Mucosa of descending colon (tissue), 3 donors: Measurements from ENCODE around the gene KCNB1. TPM values are rescaled to one million over a fixed set of nuclear protein-coding genes. Genes with fewer than 3 reads are reported as not detected.
A peak's percentile ranks its signal among the peaks of the same experiment; 100 is the strongest.

Experiments
- ATAC-seq: fragments of 200-7000 bp; cut with Tn5 transposase; one replicate; pipeline ENCODE4 v1.9.1; 2020; ENCODE audit warnings: mild to moderate bottlenecking, moderate library complexity
- DNase-seq, 3 donors: peaks; one replicate each; pipeline ENCODE4 v3.0.0-alpha.2; 2020
- H3K36me3 ChIP-seq: fragments of 200-600 bp; one replicate; pipeline ENCODE4 v1.8.0; 2021; ENCODE audit warnings: low read depth, mild to moderate bottlenecking
- H3K4me1 ChIP-seq: fragments of 200-600 bp; one replicate; pipeline ENCODE4 v1.8.0; 2021; ENCODE audit warnings: low read depth, mild to moderate bottlenecking
- H3K4me3 ChIP-seq: fragments of 200-600 bp; one replicate; pipeline ENCODE4 v1.8.0; 2021; ENCODE audit warnings: mild to moderate bottlenecking
- H3K9me3 ChIP-seq: fragments of 200-600 bp; one replicate; pipeline ENCODE4 v1.8.0; 2021; ENCODE audit warnings: mild to moderate bottlenecking
- intact Hi-C, 2 donors: fragments of 100-400 bp; cut with DNase I in 1 of 2; cut with micrococcal nuclease in 1 of 2; formaldehyde crosslinking; loops; one replicate each; pipeline versions ENCODE4 v1.11.0 to v1.11.1; 2022; cut with DNase I, micrococcal nuclease
- total RNA-seq, 3 donors: library from RNA; stranded (reverse); fragmentation: NEBNext Ultra II Directional in 2 of 3; extraction: Animal tissue kit (Norgen Biotek cat#: 25700) in 2 of 3; gene quantifications; one replicate each; pipeline versions ENCODE4 v1.2.1 to v1.2.4, GENCODE V29; 2021 to 2023
- TF ChIP-seq, protein P1 (sequence below): fragments of 200-600 bp; IDR thresholded peaks from one replicate; pipeline ENCODE4 v1.8.0; 2022; ENCODE audit warnings: antibody characterized with exemption, mild to moderate bottlenecking
- donor health status: DM: no; HTN: no; CAD: no; lungs with moderate emphysema.
- donor health status: DM: no; HTN: no; CAD: no.
- donor health status: DM: no; HTN: yes; CAD: no.

KCNB1 gene
- total RNA-seq, 3 donors from 2014 or later: 0.46 to 14.6 (median 2.3) TPM

DNA sequence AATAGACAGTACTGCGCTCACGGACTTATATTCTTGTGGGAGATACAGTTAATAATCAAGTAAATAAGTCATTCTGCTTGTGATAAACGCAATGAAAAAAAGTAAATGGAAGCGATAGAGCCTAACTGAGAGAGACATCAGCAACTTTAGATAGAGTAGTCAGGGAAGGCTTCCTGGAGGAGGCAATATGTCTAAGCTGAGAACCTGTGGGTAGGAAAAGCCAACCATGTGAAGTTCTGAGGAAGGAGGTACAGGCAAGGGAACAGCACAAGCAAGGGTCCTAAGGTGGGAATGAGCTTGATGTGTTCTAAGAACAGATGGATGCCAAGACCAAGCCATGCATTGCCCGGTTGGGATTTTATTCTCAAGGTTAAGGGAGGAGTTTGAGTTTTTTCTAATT lies 7.2 kb upstream of the KCNB1 start:
- H3K4me1 ChIP-seq: no peaks in the 10 kb centered on the region
- intact Hi-C loops: loop anchor here in 1 of 2 donors (5.0 to 10.0 kb wide), 2 partner anchors 107 to 155 kb away; no protein-coding TSS in a partner anchor
- ATAC-seq (no peak), DNase-seq (no peak)
- H3K4me3 ChIP-seq: no peak overlapping the region
- TF ChIP-seq, protein P1, sequence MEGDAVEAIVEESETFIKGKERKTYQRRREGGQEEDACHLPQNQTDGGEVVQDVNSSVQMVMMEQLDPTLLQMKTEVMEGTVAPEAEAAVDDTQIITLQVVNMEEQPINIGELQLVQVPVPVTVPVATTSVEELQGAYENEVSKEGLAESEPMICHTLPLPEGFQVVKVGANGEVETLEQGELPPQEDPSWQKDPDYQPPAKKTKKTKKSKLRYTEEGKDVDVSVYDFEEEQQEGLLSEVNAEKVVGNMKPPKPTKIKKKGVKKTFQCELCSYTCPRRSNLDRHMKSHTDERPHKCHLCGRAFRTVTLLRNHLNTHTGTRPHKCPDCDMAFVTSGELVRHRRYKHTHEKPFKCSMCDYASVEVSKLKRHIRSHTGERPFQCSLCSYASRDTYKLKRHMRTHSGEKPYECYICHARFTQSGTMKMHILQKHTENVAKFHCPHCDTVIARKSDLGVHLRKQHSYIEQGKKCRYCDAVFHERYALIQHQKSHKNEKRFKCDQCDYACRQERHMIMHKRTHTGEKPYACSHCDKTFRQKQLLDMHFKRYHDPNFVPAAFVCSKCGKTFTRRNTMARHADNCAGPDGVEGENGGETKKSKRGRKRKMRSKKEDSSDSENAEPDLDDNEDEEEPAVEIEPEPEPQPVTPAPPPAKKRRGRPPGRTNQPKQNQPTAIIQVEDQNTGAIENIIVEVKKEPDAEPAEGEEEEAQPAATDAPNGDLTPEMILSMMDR: no peak
- H3K36me3 ChIP-seq: no peaks in the 10 kb centered on the region
- H3K9me3 ChIP-seq: no peaks in the 10 kb centered on the region

DNA sequence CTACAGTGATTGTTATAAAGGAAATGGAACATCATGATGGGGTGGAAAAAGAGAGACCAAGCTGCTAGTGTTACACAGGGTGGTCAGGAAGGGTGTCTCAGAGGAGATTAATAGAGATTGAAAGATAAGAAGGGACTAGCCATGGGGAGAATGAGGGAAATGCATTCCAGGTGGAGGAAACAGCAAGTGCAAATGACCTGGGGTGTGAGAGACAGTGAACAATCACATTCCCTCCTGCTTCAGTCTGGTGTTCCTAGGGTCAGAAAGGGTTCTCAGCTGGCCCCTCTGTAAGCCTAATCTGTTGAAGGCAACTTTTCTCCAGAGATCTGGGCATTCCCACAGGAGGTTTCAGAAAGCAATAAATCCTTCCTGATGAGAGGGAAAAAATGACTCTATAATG lies 3.6 kb upstream of the KCNB1 start:
- TF ChIP-seq, protein P1: no peak
- no peak for ATAC-seq
- H3K36me3 ChIP-seq: no peaks in the 10 kb centered on the region
- intact Hi-C loops: loop anchor here in 1 of 2 donors (5.0 to 10.0 kb wide), 2 partner anchors 104 to 151 kb away; no protein-coding TSS in a partner anchor
- no peaks in the 10 kb centered on the region for H3K9me3 ChIP-seq
- peaks cover 2% of the 10 kb centered on the region for H3K4me1 ChIP-seq
- no peak for DNase-seq
- no peak overlapping the region for H3K4me3 ChIP-seq

DNA sequence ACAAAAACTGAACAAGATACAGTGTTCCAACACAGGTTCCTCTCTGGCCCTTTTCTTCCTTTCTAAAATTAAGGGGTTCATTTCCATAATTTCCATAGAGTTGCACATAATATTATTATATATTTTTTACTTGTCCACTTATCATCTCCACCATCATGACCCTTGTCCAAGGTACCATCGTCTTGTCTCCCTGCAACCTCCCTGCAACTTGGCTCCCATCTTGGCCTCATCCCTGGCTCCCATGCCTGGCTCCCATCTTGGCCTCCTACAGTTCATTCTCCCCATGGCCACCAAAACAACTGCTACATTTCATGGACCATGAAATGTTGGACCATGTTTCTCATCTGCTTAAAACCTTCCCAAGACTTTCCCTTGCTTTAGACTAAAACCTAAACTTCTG lies 3.1 kb upstream of the KCNB1 start:
- H3K36me3 ChIP-seq: no peaks in the 10 kb centered on the region
- TF ChIP-seq, protein P1: no peak
- ATAC-seq (no peak), DNase-seq (no peak)
- intact Hi-C loops: loop anchor here in 1 of 2 donors (5.0 to 10.0 kb wide), 2 partner anchors 103 to 151 kb away; no protein-coding TSS in a partner anchor
- no peak overlapping the region for H3K4me3 ChIP-seq
- H3K4me1 ChIP-seq: peaks cover 2% of the 10 kb centered on the region
- H3K9me3 ChIP-seq: no peaks in the 10 kb centered on the region

DNA sequence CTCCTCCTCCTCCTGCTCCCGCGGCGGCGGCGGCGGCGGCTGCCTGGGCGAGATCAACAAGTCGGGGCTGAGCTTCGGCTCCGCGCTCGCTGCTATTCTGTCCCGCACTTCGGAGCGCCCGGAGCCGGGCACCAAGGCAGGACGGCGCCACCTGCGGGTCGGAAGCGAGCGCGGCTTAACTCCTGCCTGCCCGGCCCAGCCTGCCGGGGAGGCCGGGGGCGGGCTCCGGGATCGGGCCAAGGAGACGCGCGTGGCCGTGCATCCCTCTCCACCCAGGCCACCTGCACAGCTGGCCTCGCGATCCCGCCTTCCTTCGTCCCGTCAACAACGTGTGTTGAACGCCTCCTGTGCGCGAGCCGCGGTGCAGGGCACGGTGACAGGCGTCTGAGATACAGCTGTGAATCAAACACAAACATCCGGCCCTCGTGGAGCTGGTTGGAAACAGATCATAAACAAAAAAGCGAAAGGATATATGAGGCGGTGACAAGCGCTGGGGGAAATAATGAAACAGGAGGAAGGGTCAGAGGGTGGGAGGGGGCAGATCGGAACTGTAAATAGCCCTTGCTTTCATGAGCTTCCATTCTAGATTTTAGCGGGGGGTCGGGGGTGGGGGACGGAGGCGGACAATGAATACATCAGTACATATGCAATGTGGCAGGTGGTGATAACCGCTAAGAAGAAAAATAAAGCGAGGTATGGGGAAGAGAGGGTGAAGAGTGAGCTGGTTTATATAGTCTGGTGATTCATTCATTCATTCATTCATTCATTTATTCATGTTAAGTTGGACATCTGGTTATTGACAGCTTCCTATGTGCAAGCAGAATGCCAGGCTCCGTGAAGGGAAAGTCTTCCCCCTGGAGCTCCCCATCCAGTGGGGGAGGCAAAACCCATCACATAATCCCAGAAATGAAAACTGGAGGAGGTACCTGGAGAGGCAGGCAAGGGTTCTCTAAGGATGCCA lies 2.0 kb upstream of the KCNB1 start:
- Histone ChIP-seq H3K36me3 (no peaks in the 10 kb centered on the region), H3K4me1 (peaks cover 2% of the 10 kb centered on the region), H3K9me3 (no peaks in the 10 kb centered on the region), H3K4me3 (no peak overlapping the region)
- ATAC-seq (peak; percentile 92), DNase-seq (peak; percentile 69 to 82 (median 82))
- intact Hi-C loops: loop anchor here in 1 of 2 donors (5.0 to 10.0 kb wide), 2 partner anchors 102 to 150 kb away; no protein-coding TSS in a partner anchor
- TF ChIP-seq, protein P1: peak; percentile 53

DNA sequence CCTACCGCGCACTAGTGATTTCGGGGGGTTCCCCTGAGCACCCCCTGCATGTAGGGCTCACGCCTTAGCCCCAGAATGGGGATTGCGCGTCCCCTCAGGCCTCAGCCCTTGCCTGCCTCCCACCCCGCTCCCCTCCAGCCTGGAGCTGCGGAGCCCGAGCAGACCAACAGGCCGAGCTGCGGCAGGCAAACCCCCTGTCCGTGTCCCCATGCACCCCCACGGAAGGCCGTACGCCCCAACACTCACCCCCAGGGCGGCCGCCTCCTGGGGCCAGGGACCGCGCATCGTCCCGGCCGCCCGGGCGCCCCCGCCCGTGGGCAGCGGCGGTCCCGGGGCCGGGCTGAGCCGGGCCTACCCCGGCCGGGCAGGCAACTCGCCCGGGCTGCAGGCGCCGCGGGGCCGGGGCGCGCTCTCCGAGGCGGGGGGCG lies 1.2 kb upstream of the KCNB1 start:
- no peak for DNase-seq
- Histone ChIP-seq H3K4me1 (peaks cover 2% of the 10 kb centered on the region), H3K36me3 (no peaks in the 10 kb centered on the region), H3K9me3 (no peaks in the 10 kb centered on the region), H3K4me3 (no peak overlapping the region)
- TF ChIP-seq, protein P1: no peak
- no peak for ATAC-seq
- intact Hi-C loops: loop anchor here in 1 of 2 donors (10.0 kb wide), 1 partner anchor 149 kb away; no protein-coding TSS in a partner anchor
